Left ventricle myocardium inferior (tissue), 1 donor: Measurements from ENCODE around the gene CLPSL1. TPM values are rescaled to one million over a fixed set of nuclear protein-coding genes. Genes with fewer than 3 reads are reported as not detected.

ENCODE experiments used
- DNase-seq: peaks from one replicate; pipeline ENCODE4 v3.0.0-alpha.2; 2020
- H3K27ac ChIP-seq: fragments of 200-600 bp; replicated peaks from 2 replicates; pipeline ENCODE4 v1.8.0; 2021
- H3K27me3 ChIP-seq: fragments of 200-600 bp; 2 replicates; pipeline ENCODE4 v1.8.0; 2021; ENCODE audit warnings: low read depth
- H3K36me3 ChIP-seq: fragments of 200-600 bp; 2 replicates; pipeline ENCODE4 v1.8.0; 2021
- H3K4me1 ChIP-seq: fragments of 200-600 bp; 2 replicates; pipeline ENCODE4 v1.8.0; 2021
- H3K4me3 ChIP-seq: fragments of 200-600 bp; 2 replicates; pipeline ENCODE4 v1.8.0; 2021; ENCODE audit warnings: mild to moderate bottlenecking, moderate library complexity
- H3K9me3 ChIP-seq: fragments of 200-600 bp; replicated peaks from 2 replicates; pipeline ENCODE4 v1.8.0; 2021
- CTCF ChIP-seq: fragments of 200-600 bp; IDR thresholded peaks from 2 replicates; pipeline ENCODE4 v1.8.0; 2021; ENCODE audit warnings: antibody characterized with exemption, mild to moderate bottlenecking, borderline replicate concordance
- intact Hi-C: fragments of 100-400 bp; cut with micrococcal nuclease; formaldehyde crosslinking; loops from one replicate; pipeline ENCODE4 v1.11.0; 2022
- total RNA-seq: library from RNA; stranded (reverse); fragmentation: NEBNext Ultra II Directional; extraction: Animal tissue kit (Norgen Biotek cat#: 25700); gene quantifications from one replicate; pipeline ENCODE4 v1.2.1, GENCODE V29; 2021
- donor health status: DM: no; HTN: yes; CAD: no; lungs with severe emphysema.

CLPSL1 gene
- total RNA-seq, 1 donor from 2014 or later, result not detected

DNA sequence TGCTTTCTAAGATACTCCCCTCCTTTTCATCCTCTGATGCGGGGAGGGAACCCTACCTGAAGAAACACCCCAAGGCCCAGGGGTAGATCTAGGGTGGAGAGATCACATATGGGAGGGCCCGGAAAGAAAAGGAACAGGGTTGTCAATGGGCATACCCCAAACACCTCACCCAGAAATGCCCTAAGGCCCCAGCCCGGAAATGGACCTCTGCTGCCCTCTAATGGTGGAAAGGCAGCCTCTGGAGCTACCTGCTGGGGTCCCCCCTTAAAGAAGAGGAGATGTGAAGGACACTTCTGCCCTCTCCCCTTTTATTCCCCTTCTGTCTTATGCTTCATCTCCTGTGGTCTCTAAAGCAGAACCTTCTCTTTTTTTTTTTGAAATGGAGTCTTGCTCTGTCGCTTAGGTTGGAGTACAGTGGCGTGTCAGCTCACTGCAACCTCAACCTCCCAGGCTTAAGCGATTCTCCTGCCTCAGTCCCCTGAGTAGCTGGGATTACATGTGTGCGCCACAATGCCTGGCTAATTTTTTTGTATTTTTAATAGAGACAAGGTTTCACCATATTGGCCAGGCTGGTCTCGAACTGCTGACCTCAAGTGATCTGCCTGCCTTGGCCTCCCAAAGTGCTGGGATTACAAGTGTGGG is 44.4 kb upstream of the CLPSL1 start:
- H3K27me3 ChIP-seq, result no peaks in the 10 kb centered on the region
- H3K9me3 ChIP-seq, result no peaks in the 10 kb centered on the region
- no peak overlapping the region for H3K27ac ChIP-seq
- H3K4me3 ChIP-seq, result no peak overlapping the region
- peaks cover 57% of the 10 kb centered on the region for H3K4me1 ChIP-seq
- no peaks in the 10 kb centered on the region for H3K36me3 ChIP-seq
- peak; percentile 78 for DNase-seq
- peak; percentile 95 for TF ChIP-seq CTCF
- intact Hi-C loops, result loop anchor here (5.0 kb wide), 1 partner anchor 214 kb away; no protein-coding TSS in a partner anchor

- no peaks in the 10 kb centered on the region for H3K27me3 ChIP-seq
- intact Hi-C loops, result loop anchor here (1.0 to 5.0 kb wide), 2 partner anchors 154 to 215 kb away; no protein-coding TSS in a partner anchor
- no peak for TF ChIP-seq CTCF
- no peaks in the 10 kb centered on the region for H3K36me3 ChIP-seq
- peaks cover 54% of the 10 kb centered on the region for H3K4me1 ChIP-seq
- H3K9me3 ChIP-seq, result no peaks in the 10 kb centered on the region
- no peak within 1 kb of the TSS for H3K4me3 ChIP-seq
- peak within 1 kb of the TSS; percentile 36 for H3K27ac ChIP-seq
- DNase-seq, result no peak
Measured at GRCh38 chr6:35736982-35737412, 43.8 kb upstream of the CLPSL1 start, which contains the start of gene ARMC12. TSS of gene ARMC12 (plus strand) at chr6:35737032. CDS start at chr6:35737109, 77 bp downstream.

- peaks cover 50% of the 10 kb centered on the region for H3K4me1 ChIP-seq
- peak; percentile 93 for TF ChIP-seq CTCF
- no peaks in the 10 kb centered on the region for H3K27me3 ChIP-seq
- intact Hi-C loops, result loop anchor here (1.0 to 5.0 kb wide), 2 partner anchors 154 to 215 kb away; no protein-coding TSS in a partner anchor
- peak overlapping the region; percentile 36 for H3K27ac ChIP-seq
- H3K36me3 ChIP-seq, result no peaks in the 10 kb centered on the region
- H3K4me3 ChIP-seq, result no peak overlapping the region
- DNase-seq, result no peak
- H3K9me3 ChIP-seq, result no peaks in the 10 kb centered on the region
Measured at GRCh38 chr6:35737413-35738211, 43.2 kb upstream of the CLPSL1 start.

- Histone ChIP-seq H3K9me3 (no peaks in the 10 kb centered on the region), H3K27me3 (no peaks in the 10 kb centered on the region), H3K4me3 (no peak overlapping the region), H3K36me3 (no peaks in the 10 kb centered on the region), H3K27ac (peak overlapping the region; percentile 82), H3K4me1 (peaks cover 33% of the 10 kb centered on the region)
- DNase-seq, result no peak
- TF ChIP-seq CTCF, result no peak
- intact Hi-C loops, result loop anchor here (5.0 kb wide), 1 partner anchor 218 kb away; no protein-coding TSS in a partner anchor
Measured at GRCh38 chr6:35739645-35740524, 40.9 kb upstream of the CLPSL1 start.

DNA sequence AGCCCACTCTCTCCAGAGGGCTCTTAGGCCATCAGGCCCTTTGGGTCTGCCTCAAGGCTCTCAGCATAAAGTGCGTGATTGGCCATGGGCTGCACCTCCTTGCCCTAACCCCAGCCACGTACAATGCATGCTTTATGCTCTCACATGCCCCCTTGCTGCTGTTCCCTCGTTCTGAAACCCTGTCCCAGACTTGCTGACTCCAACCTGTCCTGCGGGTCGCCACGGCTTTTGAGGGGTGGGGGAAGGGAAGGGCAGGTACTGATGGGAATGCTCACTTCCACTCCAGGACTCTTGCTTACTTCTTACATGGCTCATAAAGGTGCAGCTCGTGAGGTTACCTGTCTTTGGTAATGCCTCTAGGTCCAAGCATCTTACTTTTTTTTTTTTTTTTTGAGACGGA is 38.0 kb upstream of the CLPSL1 start:
- H3K27me3 ChIP-seq, result no peaks in the 10 kb centered on the region
- intact Hi-C loops, result no loop called here
- H3K27ac ChIP-seq, result no peak overlapping the region
- no peak for TF ChIP-seq CTCF
- peaks cover 12% of the 10 kb centered on the region for H3K4me1 ChIP-seq
- no peak overlapping the region for H3K4me3 ChIP-seq
- DNase-seq, result no peak
- no peaks in the 10 kb centered on the region for H3K36me3 ChIP-seq
- H3K9me3 ChIP-seq, result peaks cover 6% of the 10 kb centered on the region
